DOHH2 (cell line): ENCODE measurements around the gene RGS9.

ENCODE experiments used
- H3F3A ChIP-seq: fragments of 200-600 bp; sonication (generic), shearing (Covaris generic); 2 replicates; pipeline ENCODE4 v1.6.0; 2016; ENCODE audit warnings: antibody characterized with exemption, mild to moderate bottlenecking; ENCODE audit not compliant: control insufficient read depth, insufficient read depth
- H3K27ac ChIP-seq: fragments of 200-600 bp; sonication (generic); 2 replicates; pipeline ENCODE4 v1.5.1; 2014; ENCODE audit warnings: low read depth, mild to moderate bottlenecking, low read length, moderate library complexity
- H3K27me3 ChIP-seq: fragments of 200-600 bp; sonication (generic); 2 replicates; pipeline ENCODE4 v1.6.1; 2014; ENCODE audit warnings: mild to moderate bottlenecking, low read length, mixed read lengths; ENCODE audit not compliant: control insufficient read depth
- H3K36me3 ChIP-seq: fragments of 200-600 bp; sonication (generic); 2 replicates; pipeline ENCODE4 v1.6.1; 2014; ENCODE audit warnings: mild to moderate bottlenecking, low read length, moderate library complexity, mixed read lengths; ENCODE audit not compliant: control insufficient read depth
- H3K4me1 ChIP-seq: fragments of 200-600 bp; sonication (generic); 2 replicates; pipeline ENCODE4 v1.6.1; 2014; ENCODE audit warnings: mild to moderate bottlenecking, low read length, mixed read lengths; ENCODE audit not compliant: control insufficient read depth
- H3K4me2 ChIP-seq: fragments of 200-600 bp; sonication (generic); 2 replicates; pipeline ENCODE4 v1.6.0; 2014; ENCODE audit warnings: mild to moderate bottlenecking, low read length, moderate library complexity
- H3K4me3 ChIP-seq: fragments of 200-600 bp; sonication (generic); 2 replicates; pipeline ENCODE4 v1.5.1; 2014; ENCODE audit warnings: mild to moderate bottlenecking, low read length, mixed read lengths
- H3K79me2 ChIP-seq: fragments of 200-600 bp; sonication (generic); 2 replicates; pipeline ENCODE4 v1.6.1; 2014; ENCODE audit warnings: mild to moderate bottlenecking, low read length, mixed read lengths; ENCODE audit not compliant: control insufficient read depth
- H3K9me2 ChIP-seq: fragments of 200-600 bp; sonication (generic); replicated peaks from 2 replicates; pipeline ENCODE4 v1.6.1; 2014; ENCODE audit warnings: mild to moderate bottlenecking, low read length, mixed read lengths; ENCODE audit not compliant: control insufficient read depth
- H3K9me3 ChIP-seq: fragments of 200-600 bp; sonication (generic); 2 replicates; pipeline ENCODE4 v1.6.1; 2014; ENCODE audit warnings: antibody characterized with exemption, low read length, mixed read lengths; ENCODE audit not compliant: control insufficient read depth, insufficient read depth
- H4K20me1 ChIP-seq: fragments of 200-600 bp; sonication (generic); 2 replicates; pipeline ENCODE4 v1.6.0; 2014; ENCODE audit warnings: low read depth, mild to moderate bottlenecking, antibody characterized with exemption, low read length, moderate library complexity; ENCODE audit not compliant: control insufficient read depth, insufficient read depth
- CTCF ChIP-seq: fragments of 200-600 bp; sonication (generic); IDR thresholded peaks from one replicate; pipeline ENCODE4 v1.5.1; 2014; ENCODE audit warnings: antibody characterized with exemption, mild to moderate bottlenecking, low read depth, low read length; ENCODE audit not compliant: poor library complexity, severe bottlenecking
- EZH2phosphoT487 ChIP-seq: fragments of 200-600 bp; sonication (generic); IDR thresholded peaks from 2 replicates; pipeline ENCODE4 v1.6.1; 2017; ENCODE audit warnings: borderline replicate concordance, mild to moderate bottlenecking, antibody characterized with exemption, low read length, moderate library complexity, mixed read lengths

RGS9 gene

DNA sequence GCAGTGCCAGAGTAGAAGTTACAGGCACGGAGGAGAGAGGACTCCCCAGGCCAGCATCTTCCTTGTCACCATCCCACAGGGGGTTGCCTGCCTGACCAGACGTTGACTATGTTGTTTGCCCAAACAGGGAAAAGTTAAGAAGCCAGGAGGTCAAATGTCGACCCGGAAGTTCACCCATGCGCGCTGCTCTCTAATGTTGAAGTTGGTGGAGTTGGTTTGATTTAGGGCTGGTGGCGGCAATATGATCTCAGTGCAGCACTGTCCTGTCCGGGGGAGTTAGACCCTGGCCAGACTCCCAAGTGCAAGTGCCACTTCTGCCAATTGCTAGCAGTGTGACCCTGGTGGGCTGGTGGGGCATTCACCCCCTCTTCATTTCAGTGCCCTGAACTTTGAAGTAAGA lies 30.4 kb downstream of the RGS9 start:
- no peak overlapping the region for H3K4me2 ChIP-seq
- no peak overlapping the region for H3K4me3 ChIP-seq
- H3K9me3 ChIP-seq, result no peaks in the 10 kb centered on the region
- H3F3A ChIP-seq, result no peaks in the 10 kb centered on the region
- no peak overlapping the region for H3K27ac ChIP-seq
- peaks cover 44% of the 10 kb centered on the region for H3K36me3 ChIP-seq
- no peaks in the 10 kb centered on the region for H4K20me1 ChIP-seq
- peaks cover 30% of the 10 kb centered on the region for H3K4me1 ChIP-seq
- no peak for TF ChIP-seq EZH2phosphoT487
- TF ChIP-seq CTCF, result no peak
- no peaks in the 10 kb centered on the region for H3K27me3 ChIP-seq
- H3K9me2 ChIP-seq, result no peaks in the 10 kb centered on the region
- H3K79me2 ChIP-seq, result no peaks in the 10 kb centered on the region

- Histone ChIP-seq H3K79me2 (no peaks in the 10 kb centered on the region), H3F3A (no peaks in the 10 kb centered on the region), H3K27ac (no peak overlapping the region), H3K27me3 (no peaks in the 10 kb centered on the region), H3K9me2 (no peaks in the 10 kb centered on the region), H4K20me1 (no peaks in the 10 kb centered on the region), H3K4me3 (no peak overlapping the region), H3K4me2 (no peak overlapping the region), H3K9me3 (no peaks in the 10 kb centered on the region), H3K36me3 (peaks cover 44% of the 10 kb centered on the region), H3K4me1 (peaks cover 37% of the 10 kb centered on the region)
- TF ChIP-seq EZH2phosphoT487 (no peak), CTCF (no peak)
These were observed 32.5 kb downstream of the RGS9 start for GRCh38 chr17:65169691-65170090.

- Histone ChIP-seq H4K20me1 (no peaks in the 10 kb centered on the region), H3K27ac (no peak overlapping the region), H3K4me2 (no peak overlapping the region), H3K79me2 (no peaks in the 10 kb centered on the region), H3K27me3 (no peaks in the 10 kb centered on the region), H3K36me3 (peaks cover 34% of the 10 kb centered on the region), H3K9me2 (no peaks in the 10 kb centered on the region), H3F3A (no peaks in the 10 kb centered on the region), H3K4me1 (peaks cover 47% of the 10 kb centered on the region), H3K9me3 (0 out of 2 replicates have a peak, but pooled peaks cover 3% of the 10 kb centered on the region), H3K4me3 (no peak overlapping the region)
- TF ChIP-seq CTCF (no peak), EZH2phosphoT487 (no peak)
These were observed 33.7 kb downstream of the RGS9 start for GRCh38 chr17:65170839-65171238.

- Histone ChIP-seq H4K20me1 (no peaks in the 10 kb centered on the region), H3K4me1 (peaks cover 55% of the 10 kb centered on the region), H3K9me2 (no peaks in the 10 kb centered on the region), H3K27me3 (no peaks in the 10 kb centered on the region), H3K36me3 (peaks cover 27% of the 10 kb centered on the region), H3K4me3 (no peak overlapping the region), H3K9me3 (0 out of 2 replicates have a peak, but pooled peaks cover 3% of the 10 kb centered on the region), H3K79me2 (no peaks in the 10 kb centered on the region), H3F3A (no peaks in the 10 kb centered on the region), H3K27ac (no peak overlapping the region), H3K4me2 (no peak overlapping the region)
- no peak for TF ChIP-seq CTCF
- no peak for TF ChIP-seq EZH2phosphoT487
These were observed 34.6 kb downstream of the RGS9 start for GRCh38 chr17:65171752-65172151.
